SKM-1 (cell line): ENCODE data around the gene ZCCHC9.
"Not testable (repeated sequence)": the region's sequence is repeated elsewhere in the genome, so short reads cannot be mapped to it uniquely, and the experiment has no call there.

ENCODE experiments used
- DNase-seq: peaks from one replicate; lab custom pipeline; 2025; ENCODE audit not compliant: unreplicated experiment; lab: John Stamatoyannopoulos, UW

ZCCHC9 gene

GRCh38 chr5:81305785-81306184 lies 4.4 kb downstream of the ZCCHC9 start:
- no peak for DNase-seq

- no peak for DNase-seq
Observed at GRCh38 chr5:81308836-81309235, 7.4 kb downstream of the ZCCHC9 start.

GRCh38 chr5:81310402-81311063 lies 9.1 kb downstream of the ZCCHC9 start:
- DNase-seq: no peak

- no peak for DNase-seq
Observed at GRCh38 chr5:81313278-81313677, 11.9 kb downstream of the ZCCHC9 start.

GRCh38 chr5:81313686-81314085 lies 12.3 kb downstream of the ZCCHC9 start:
- DNase-seq: no peak

- no peak for DNase-seq
Observed at GRCh38 chr5:81314581-81314980, 13.2 kb downstream of the ZCCHC9 start.

- DNase-seq: no peak
Observed at GRCh38 chr5:81315336-81315735, 13.9 kb downstream of the ZCCHC9 start.

GRCh38 chr5:81315830-81316229 lies 14.4 kb downstream of the ZCCHC9 start:
- DNase-seq: no peak

- DNase-seq: no peak
Observed at GRCh38 chr5:81316571-81316970, 15.2 kb downstream of the ZCCHC9 start.

- DNase-seq: no peak
Observed at GRCh38 chr5:81317536-81317935, 16.1 kb downstream of the ZCCHC9 start.

- DNase-seq: no peak
Observed at GRCh38 chr5:81326554-81326953, 25.2 kb downstream of the ZCCHC9 start.

- DNase-seq: no peak
Observed at GRCh38 chr5:81334304-81335061, 33.1 kb downstream of the ZCCHC9 start.

GRCh38 chr5:81335946-81336345 lies 34.6 kb downstream of the ZCCHC9 start:
- DNase-seq: no peak

- no peak for DNase-seq
Observed at GRCh38 chr5:81336556-81336955, 35.2 kb downstream of the ZCCHC9 start.

- no peak for DNase-seq
Observed at GRCh38 chr5:81337803-81338202, 36.4 kb downstream of the ZCCHC9 start.

GRCh38 chr5:81338213-81338612 lies 36.8 kb downstream of the ZCCHC9 start:
- not testable (repeated sequence) for DNase-seq

- no peak for DNase-seq
Observed at GRCh38 chr5:81344736-81345135, 43.3 kb downstream of the ZCCHC9 start.

GRCh38 chr5:81345411-81346003 lies 44.1 kb downstream of the ZCCHC9 start:
- no peak for DNase-seq

GRCh38 chr5:81349161-81349560 lies 47.8 kb downstream of the ZCCHC9 start:
- DNase-seq: no peak

GRCh38 chr5:81350507-81350906 lies 49.1 kb downstream of the ZCCHC9 start:
- DNase-seq: no peak

GRCh38 chr5:81353189-81353588 lies 51.8 kb downstream of the ZCCHC9 start:
- DNase-seq: no peak

GRCh38 chr5:81354093-81354492 lies 52.7 kb downstream of the ZCCHC9 start:
- no peak for DNase-seq
